ENCODE results near the gene EVA1A.

The EVA1A gene

GRCh38 chr2:75560768-75561565 lies at the start of gene EVA1A:
TSS of gene EVA1A (minus strand) at chr2:75560939. CDS start at chr2:75518140, 42,799 bp downstream.
- peak; percentile 47 to 70 for DNase-seq

DNA sequence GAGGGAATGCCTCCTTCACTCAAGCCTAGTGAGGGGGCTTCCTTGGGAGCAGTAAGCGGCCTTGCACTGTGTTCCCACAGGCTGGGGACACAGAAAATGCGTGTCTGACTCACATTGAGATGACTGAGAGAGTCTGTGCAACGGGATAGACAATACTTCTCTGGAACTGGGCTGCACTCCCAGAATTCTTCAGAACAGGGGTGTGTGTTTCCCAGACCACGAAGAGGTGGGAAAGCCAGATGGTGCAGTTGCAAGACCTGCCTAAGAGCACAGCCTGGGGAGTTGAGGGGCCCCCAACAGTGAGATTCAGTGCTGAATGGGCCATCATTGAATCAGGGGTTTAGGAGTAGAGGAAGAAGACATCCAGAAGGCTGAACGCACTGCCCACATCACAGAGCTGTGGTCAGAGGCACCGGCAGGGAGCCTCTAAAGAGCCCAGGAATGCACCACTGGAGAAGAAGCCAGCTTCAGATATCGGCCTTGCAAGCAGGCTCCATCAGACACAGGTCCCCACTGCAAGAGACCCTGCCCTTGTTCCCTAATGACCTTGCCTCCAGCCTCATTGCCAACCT lies 49.3 kb upstream of the EVA1A start:
- DNase-seq, result no peak

- no peak for DNase-seq
These were observed 48.6 kb upstream of the EVA1A start for GRCh38 chr2:75609334-75609689.

DNA sequence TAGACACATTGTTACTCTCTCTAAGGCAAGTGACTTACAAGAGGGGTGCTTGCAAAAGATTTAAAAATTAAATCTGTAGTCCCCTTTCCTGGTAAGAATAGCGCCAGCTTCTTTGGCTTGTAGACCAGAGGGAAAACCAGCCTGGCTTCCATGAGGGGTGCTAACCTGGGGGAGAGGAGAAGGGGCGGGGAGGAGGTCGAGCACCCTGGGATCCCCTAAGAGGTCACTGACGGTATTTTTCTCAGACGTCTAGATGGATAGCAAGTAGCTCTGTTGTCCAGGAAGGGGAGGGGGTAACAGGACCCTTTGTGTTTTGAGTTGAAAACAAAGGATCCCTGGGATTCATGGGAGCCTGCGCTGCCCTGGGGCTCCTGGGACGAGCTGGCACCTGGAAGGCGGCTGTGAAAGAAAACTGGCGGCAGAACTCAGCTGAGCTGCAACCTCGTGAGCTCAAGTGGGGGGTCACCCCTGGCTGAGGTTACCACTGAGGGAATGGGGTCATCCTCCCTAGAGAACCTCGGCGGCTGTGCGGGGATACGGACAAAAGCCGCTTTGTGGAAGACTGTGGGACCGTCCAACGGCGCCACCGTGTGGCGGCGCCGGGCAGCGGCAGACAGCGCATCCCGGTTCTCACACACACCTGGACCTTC lies 48.1 kb upstream of the EVA1A start:
- DNase-seq, result peak in 1 of 2 experiments; percentile 40

GRCh38 chr2:75607988-75608683 lies 47.4 kb upstream of the EVA1A start:
- DNase-seq, result no peak

GRCh38 chr2:75607400-75607798 lies 46.7 kb upstream of the EVA1A start:
- no peak for DNase-seq

DNA sequence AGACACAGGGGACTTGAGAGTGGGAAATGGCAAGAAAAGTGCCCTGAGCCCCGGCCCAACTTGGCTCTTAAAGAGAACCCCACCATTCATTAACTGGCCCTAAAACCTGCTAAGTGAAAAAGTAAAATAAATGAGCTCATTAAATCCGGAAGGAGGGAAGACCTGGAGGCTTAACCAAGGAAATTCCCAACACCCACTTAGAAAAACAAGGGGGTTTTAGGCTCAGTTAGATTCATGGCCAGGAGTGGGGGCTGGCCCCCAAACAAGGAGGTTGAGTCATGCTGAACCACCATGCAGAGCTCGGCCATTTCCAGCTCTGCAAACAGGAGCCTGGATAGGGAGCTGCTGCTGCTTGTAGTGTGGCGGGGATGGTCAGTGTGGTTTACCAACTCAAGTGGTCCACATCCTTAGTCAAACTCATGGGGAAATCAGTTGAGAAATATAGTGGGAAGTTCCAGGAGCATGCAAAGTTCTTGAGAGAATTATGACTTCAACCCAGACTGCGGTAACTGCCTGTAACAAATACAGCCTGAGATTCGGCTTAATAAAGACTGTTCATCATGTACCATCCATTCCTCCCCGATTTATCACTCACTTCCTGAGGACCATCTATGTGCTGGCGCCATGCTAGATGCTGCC lies 46.1 kb upstream of the EVA1A start:
- DNase-seq, result no peak

DNA sequence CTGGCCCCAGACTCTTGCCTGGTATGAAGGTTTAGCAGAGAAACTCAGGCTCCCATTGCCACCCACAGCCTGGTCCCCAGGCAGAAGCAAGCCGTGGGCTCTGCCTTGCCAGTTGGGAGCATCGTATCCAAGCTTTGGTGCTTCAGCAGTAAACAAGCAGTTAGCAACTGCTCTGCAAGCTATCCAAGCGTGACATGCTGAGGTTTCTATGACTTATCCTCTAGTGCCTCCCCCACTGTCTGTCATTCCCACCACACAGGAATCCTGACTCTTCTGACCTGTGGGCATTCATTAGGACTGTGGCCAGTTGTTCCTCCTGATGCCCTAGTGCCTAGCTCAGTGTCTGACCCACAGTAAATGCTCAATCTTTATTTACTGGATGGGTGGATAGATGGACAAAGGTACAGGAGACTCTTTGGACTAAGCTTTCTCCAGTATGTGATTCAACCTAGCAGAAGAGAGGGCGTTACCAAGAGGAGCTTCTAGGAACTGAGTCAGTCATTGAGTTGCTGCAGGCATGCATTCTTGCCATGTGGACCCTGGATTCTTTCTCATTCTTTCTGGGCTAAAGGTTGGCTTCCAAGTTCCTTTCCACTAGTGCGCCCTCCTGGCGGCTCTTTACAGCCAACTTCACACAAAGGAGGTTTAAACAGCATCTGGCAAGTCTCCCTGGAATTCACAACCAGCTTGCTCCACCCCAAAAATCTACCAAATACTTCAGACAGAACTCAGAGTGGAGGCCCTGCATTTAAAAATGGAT lies 45.2 kb upstream of the EVA1A start:
- peak; percentile 34 to 51 for DNase-seq

DNA sequence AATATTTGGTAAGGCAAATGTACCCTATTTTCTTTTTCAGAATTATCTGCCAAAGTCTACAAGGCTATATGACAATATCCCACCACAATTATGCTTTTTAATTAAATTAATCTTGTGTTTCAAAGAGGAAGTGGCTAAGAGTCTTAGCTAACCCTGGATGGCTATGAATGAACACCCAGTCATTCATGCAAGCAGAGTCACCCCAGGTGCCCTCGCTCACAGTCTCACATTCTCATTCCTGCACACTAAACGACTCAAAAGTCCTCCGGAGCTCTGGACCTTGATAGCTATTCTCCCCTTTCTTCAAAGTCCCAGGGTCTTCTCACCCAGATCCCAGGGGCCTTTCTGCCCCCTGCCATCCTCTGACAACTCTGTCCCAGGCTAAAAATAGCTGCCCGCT lies 43.7 kb upstream of the EVA1A start:
- DNase-seq, result no peak

DNA sequence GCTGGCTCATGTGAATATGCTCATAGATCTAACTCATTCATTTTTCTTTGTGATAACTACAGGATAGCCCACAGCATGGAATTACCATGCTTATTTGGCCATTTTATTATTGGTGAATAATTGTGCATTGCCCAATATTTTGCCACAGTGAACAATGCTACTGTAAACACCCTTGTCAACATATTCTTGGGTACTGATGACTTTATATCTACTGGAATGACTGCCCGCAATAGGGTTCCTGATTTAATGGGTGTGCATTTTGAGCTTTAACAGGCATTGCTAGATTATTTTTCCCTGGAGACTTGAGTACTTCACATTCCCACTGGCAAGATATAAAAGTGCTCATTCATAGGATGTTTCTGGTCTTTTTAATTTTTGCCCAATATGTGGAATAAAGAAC lies 42.7 kb upstream of the EVA1A start:
- no peak for DNase-seq

- DNase-seq, result peak in 1 of 2 experiments; percentile 8
These were observed 42.1 kb upstream of the EVA1A start for GRCh38 chr2:75602724-75603342.

- DNase-seq, result no peak
These were observed 39.8 kb upstream of the EVA1A start for GRCh38 chr2:75600461-75601011.

- DNase-seq, result no peak
These were observed 37.9 kb upstream of the EVA1A start for GRCh38 chr2:75598589-75599155.

- no peak for DNase-seq
These were observed 37.2 kb upstream of the EVA1A start for GRCh38 chr2:75597949-75598348.

- peak in 1 of 2 experiments; percentile 9 for DNase-seq
These were observed 36.0 kb upstream of the EVA1A start for GRCh38 chr2:75596784-75597183.

GRCh38 chr2:75595541-75596395 lies 35.0 kb upstream of the EVA1A start:
- DNase-seq, result peak; percentile 45 to 85

DNA sequence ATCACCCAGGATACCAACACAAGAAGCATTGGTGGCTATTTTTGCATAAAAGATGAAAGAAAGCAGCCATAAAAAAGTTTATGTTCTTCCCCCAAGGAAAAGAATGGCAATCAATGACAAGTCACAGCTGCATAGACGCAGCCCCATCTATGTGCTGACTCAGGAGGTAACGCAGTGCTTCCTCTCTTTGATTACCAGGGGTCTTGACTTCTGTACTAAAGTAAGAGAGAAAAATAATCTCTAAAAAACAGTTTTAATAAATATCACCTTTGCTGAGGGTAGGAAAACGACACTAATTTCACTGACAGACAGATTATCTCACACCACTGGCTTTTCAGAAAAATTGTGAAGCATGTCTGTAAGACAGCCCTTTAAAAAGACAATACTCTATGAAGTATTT lies 33.9 kb upstream of the EVA1A start:
- DNase-seq, result no peak

DNA sequence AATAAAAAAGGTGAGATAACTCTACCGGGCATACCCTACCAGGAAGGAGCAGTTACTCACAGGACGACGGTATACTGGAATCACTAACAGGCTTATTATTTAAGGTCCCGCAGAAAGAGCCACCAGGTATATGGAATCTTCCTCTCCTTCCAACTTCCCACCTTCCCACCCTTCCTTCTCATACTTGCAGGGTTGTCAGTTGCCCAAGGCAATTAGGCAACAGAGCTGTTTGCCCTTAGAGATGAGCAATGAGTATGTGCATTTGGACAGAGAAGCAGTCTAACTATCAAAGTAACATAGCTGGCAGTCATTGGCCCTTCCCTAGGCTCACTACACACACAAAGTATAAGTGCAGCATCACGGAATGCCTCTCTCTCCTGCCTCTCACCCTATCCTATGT lies 32.1 kb upstream of the EVA1A start:
- DNase-seq, result no peak

- peak in 1 of 2 experiments; percentile 37 for DNase-seq
These were observed 31.3 kb upstream of the EVA1A start for GRCh38 chr2:75592030-75592429.
